GM21723 (cell line): ENCODE data around the gene PPP1R3E.
"Not testable (repeated sequence)": the region's sequence is repeated elsewhere in the genome, so short reads cannot be mapped to it uniquely, and the experiment has no call there.

ENCODE experiments used
- ATAC-seq: cut with Tn5 transposase; IDR thresholded peaks from one replicate; pipeline ENCODE4 v1.9.1; 2021; ENCODE audit warnings: mild to moderate bottlenecking, moderate library complexity; ENCODE audit not compliant: unreplicated experiment

Gene PPP1R3E

GRCh38 chr14:23297611-23298277, 4.9 kb downstream of the PPP1R3E start:
- no peak for ATAC-seq

GRCh38 chr14:23297096-23297495, 5.6 kb downstream of the PPP1R3E start:
- ATAC-seq = no peak

GRCh38 chr14:23296012-23296777, 6.5 kb downstream of the PPP1R3E start:
- no peak for ATAC-seq

- peak; percentile 63 for ATAC-seq
Observed at GRCh38 chr14:23294734-23295561, 7.7 kb downstream of the PPP1R3E start.

- ATAC-seq = no peak
Observed at GRCh38 chr14:23286902-23287479, 15.7 kb downstream of the PPP1R3E start.

- ATAC-seq = peak; percentile 99
Observed at GRCh38 chr14:23286020-23286901, 16.4 kb downstream of the PPP1R3E start, which contains the start of gene HOMEZ. Gene HOMEZ (minus strand): TSS chr14:23286132. CDS start chr14:23285952, 180 bp downstream.

- peak; percentile 28 for ATAC-seq
Observed at GRCh38 chr14:23285530-23286019, 17.1 kb downstream of the PPP1R3E start.

GRCh38 chr14:23284654-23285529, 17.8 kb downstream of the PPP1R3E start:
- no peak for ATAC-seq

GRCh38 chr14:23281247-23281646, 21.4 kb downstream of the PPP1R3E start:
- no peak for ATAC-seq

- not testable (repeated sequence) for ATAC-seq
Observed at GRCh38 chr14:23277928-23278327, 24.7 kb downstream of the PPP1R3E start.

GRCh38 chr14:23277189-23277588, 25.5 kb downstream of the PPP1R3E start:
- ATAC-seq = no peak

- no peak for ATAC-seq
Observed at GRCh38 chr14:23275412-23275811, 27.2 kb downstream of the PPP1R3E start.

GRCh38 chr14:23269193-23269592, 33.5 kb downstream of the PPP1R3E start:
- no peak for ATAC-seq

- ATAC-seq = not testable (repeated sequence)
Observed at GRCh38 chr14:23260849-23261248, 41.8 kb downstream of the PPP1R3E start.

GRCh38 chr14:23259426-23259825, 43.2 kb downstream of the PPP1R3E start:
- no peak for ATAC-seq

GRCh38 chr14:23258256-23258655, 44.4 kb downstream of the PPP1R3E start:
- ATAC-seq = no peak

- no peak for ATAC-seq
Observed at GRCh38 chr14:23252420-23253333, 50.0 kb downstream of the PPP1R3E start.

GRCh38 chr14:23252006-23252405, 50.7 kb downstream of the PPP1R3E start:
- ATAC-seq = no peak
